Measurements from ENCODE around the gene NPAS4.
A peak's percentile ranks its signal among the peaks of the same experiment; 100 is the strongest.

NPAS4 gene

DNA sequence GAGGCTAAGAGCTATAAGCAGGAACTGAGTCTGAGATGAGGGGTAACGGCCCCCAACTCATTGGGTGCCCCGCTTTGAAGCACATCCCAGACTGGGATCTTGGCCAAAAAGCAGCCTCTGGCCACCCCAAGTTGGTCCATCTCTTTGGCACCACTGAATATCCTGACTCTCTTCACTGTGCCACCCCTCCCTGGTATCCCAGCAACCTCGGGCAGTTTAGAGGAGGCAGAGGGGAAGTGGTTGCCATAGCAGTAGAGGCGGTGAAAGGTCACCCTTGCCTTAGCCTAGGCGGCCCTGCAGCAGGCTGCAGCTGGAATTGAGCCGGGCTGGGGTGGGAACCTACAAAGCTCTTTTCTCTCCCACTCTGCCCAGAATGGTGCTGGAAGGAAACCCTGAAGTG lies 46.9 kb downstream of the NPAS4 start:
- 56% methylated on average over 6 of the region's 6 CpGs for WGBS
- no peak overlapping the region for H4K91ac ChIP-seq (ENCODE audit: low read length)
- H3K9ac ChIP-seq (ENCODE audit: low read length), result peak overlapping the region; percentile 88
- H3K18ac ChIP-seq (ENCODE audit: low read depth in 1 of 2, low read length in 2 of 2), result no peak overlapping the region
- H2BK5ac ChIP-seq (ENCODE audit: low read depth, low read length, poor library complexity, severe bottlenecking), result no peak overlapping the region
- H2AFZ ChIP-seq (ENCODE audit: low read depth, low read length), result no peak overlapping the region
- no peaks in the 10 kb centered on the region for H3K27me3 ChIP-seq (ENCODE audit: control insufficient read depth in 1 of 2, insufficient read depth in 1 of 2, low read length in 2 of 2)
- H2BK12ac ChIP-seq (ENCODE audit: low read length in 2 of 2), result no peak overlapping the region
- no peak overlapping the region for H3K27ac ChIP-seq (ENCODE audit: low read length, poor library complexity, severe bottlenecking)
- no peak overlapping the region for H4K8ac ChIP-seq (ENCODE audit: low read length)
- H2BK120ac ChIP-seq (ENCODE audit: low read depth, low read length), result no peak overlapping the region
- H3K9me3 ChIP-seq (ENCODE audit: control insufficient read depth, low read length), result no peaks in the 10 kb centered on the region
- no peak overlapping the region for H3K23ac ChIP-seq (ENCODE audit: low read length in 2 of 2)
- no peak overlapping the region for H3K4me2 ChIP-seq (ENCODE audit: low read length, poor library complexity, severe bottlenecking)
- H2BK15ac ChIP-seq (ENCODE audit: low read depth, poor library complexity, severe bottlenecking), result no peak overlapping the region
- H3K36me3 ChIP-seq (ENCODE audit: control insufficient read depth in 1 of 2, insufficient read depth in 2 of 2, low read depth in 1 of 2, low read length in 2 of 2), result peaks cover 8 to 24% of the 10 kb centered on the region in 2 experiments
- H2AK5ac ChIP-seq (ENCODE audit: low read length, severe bottlenecking), result no peak overlapping the region
- no peak for DNase-seq
- H3K4me1 ChIP-seq (ENCODE audit: control insufficient read depth, insufficient read depth, low read depth, low read length), result peaks cover 14% of the 10 kb centered on the region
- peak overlapping the region in 1 of 2 experiments; percentile 89 for H3K4me3 ChIP-seq (ENCODE audit: insufficient read depth in 1 of 2, low read depth in 1 of 2, low read length in 2 of 2)
- H3K14ac ChIP-seq (ENCODE audit: low read length in 2 of 2), result no peak overlapping the region
- no peak overlapping the region for H3K4ac ChIP-seq (ENCODE audit: low read depth in 1 of 2, low read length in 2 of 2)
- H3K79me1 ChIP-seq (replicated peaks; ENCODE audit: low read length, poor library complexity, severe bottlenecking), result peaks cover 6% of the 10 kb centered on the region

DNA sequence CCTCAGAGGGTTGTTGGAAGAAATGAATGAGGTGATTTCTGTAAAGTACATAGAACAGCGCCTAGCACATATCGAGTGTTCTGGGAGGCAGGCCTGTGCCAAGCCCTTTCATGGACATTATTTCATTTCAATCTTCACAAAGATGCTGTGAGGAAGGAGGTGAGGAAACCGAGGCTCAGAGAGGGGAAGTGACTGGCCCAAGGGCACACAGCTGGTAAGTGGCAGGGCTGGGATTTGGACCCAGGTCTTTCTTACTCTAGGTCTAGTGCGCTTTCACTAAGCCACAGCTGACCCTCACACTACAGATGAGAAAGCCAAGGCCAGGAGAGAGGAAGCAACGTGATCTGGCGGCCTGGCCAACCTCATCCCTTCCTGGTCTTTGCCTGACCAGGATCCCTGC lies 47.9 kb downstream of the NPAS4 start:
- H3K27me3 ChIP-seq (ENCODE audit: control insufficient read depth in 1 of 2, insufficient read depth in 1 of 2, low read length in 2 of 2), result no peaks in the 10 kb centered on the region
- H3K9ac ChIP-seq (ENCODE audit: low read length), result no peak overlapping the region
- no peak overlapping the region for H2BK5ac ChIP-seq (ENCODE audit: low read depth, low read length, poor library complexity, severe bottlenecking)
- no peak overlapping the region for H2AFZ ChIP-seq (ENCODE audit: low read depth, low read length)
- 94% methylated on average over 6 of the region's 6 CpGs for WGBS
- H3K4ac ChIP-seq (ENCODE audit: low read depth in 1 of 2, low read length in 2 of 2), result no peak overlapping the region
- DNase-seq, result no peak
- no peak overlapping the region for H2BK12ac ChIP-seq (ENCODE audit: low read length in 2 of 2)
- peaks cover 17 to 32% of the 10 kb centered on the region in 2 experiments for H3K36me3 ChIP-seq (ENCODE audit: control insufficient read depth in 1 of 2, insufficient read depth in 2 of 2, low read depth in 1 of 2, low read length in 2 of 2)
- no peak overlapping the region for H4K8ac ChIP-seq (ENCODE audit: low read length)
- no peak overlapping the region for H3K23ac ChIP-seq (ENCODE audit: low read length in 2 of 2)
- H3K14ac ChIP-seq (ENCODE audit: low read length in 2 of 2), result no peak overlapping the region
- H3K27ac ChIP-seq (ENCODE audit: low read length, poor library complexity, severe bottlenecking), result no peak overlapping the region
- no peak overlapping the region for H2AK5ac ChIP-seq (ENCODE audit: low read length, severe bottlenecking)
- H2BK15ac ChIP-seq (ENCODE audit: low read depth, poor library complexity, severe bottlenecking), result no peak overlapping the region
- H3K4me2 ChIP-seq (ENCODE audit: low read length, poor library complexity, severe bottlenecking), result no peak overlapping the region
- no peaks in the 10 kb centered on the region for H3K9me3 ChIP-seq (ENCODE audit: control insufficient read depth, low read length)
- H3K18ac ChIP-seq (ENCODE audit: low read depth in 1 of 2, low read length in 2 of 2), result no peak overlapping the region
- H4K91ac ChIP-seq (ENCODE audit: low read length), result no peak overlapping the region
- H3K4me1 ChIP-seq (ENCODE audit: control insufficient read depth, insufficient read depth, low read depth, low read length), result peaks cover 14% of the 10 kb centered on the region
- H3K79me1 ChIP-seq (replicated peaks; ENCODE audit: low read length, poor library complexity, severe bottlenecking), result peaks cover 6% of the 10 kb centered on the region
- no peak overlapping the region for H2BK120ac ChIP-seq (ENCODE audit: low read depth, low read length)
- no peak overlapping the region for H3K4me3 ChIP-seq (ENCODE audit: insufficient read depth in 1 of 2, low read depth in 1 of 2, low read length in 2 of 2)

DNA sequence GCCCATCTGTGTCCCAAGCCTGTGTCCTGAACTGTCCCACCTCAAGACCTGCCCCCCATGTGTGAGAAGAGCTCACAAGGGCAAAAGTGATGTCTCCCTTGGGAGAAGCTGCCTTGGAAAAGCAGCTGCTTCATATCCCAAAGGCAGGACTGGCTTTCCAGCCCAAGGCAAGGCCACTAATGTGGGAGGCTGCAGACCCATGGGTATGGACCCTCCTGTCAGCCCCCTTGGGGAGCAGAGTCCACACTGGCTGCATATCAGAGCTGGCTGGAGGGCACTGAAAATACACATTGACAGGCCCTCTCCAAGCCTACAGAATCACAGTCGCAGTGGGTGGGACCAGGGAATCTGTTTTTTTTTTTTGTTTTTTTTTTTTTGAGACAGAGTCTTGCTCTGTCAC lies 48.6 kb downstream of the NPAS4 start:
- H2BK120ac ChIP-seq (ENCODE audit: low read depth, low read length), result no peak overlapping the region
- 100% methylated on average over 1 of the region's 1 CpG for WGBS
- no peak overlapping the region for H3K23ac ChIP-seq (ENCODE audit: low read length in 2 of 2)
- no peak overlapping the region for H4K91ac ChIP-seq (ENCODE audit: low read length)
- no peak overlapping the region for H3K4me3 ChIP-seq (ENCODE audit: insufficient read depth in 1 of 2, low read depth in 1 of 2, low read length in 2 of 2)
- no peak overlapping the region for H2BK12ac ChIP-seq (ENCODE audit: low read length in 2 of 2)
- H3K27ac ChIP-seq (ENCODE audit: low read length, poor library complexity, severe bottlenecking), result no peak overlapping the region
- H3K27me3 ChIP-seq (ENCODE audit: control insufficient read depth in 1 of 2, insufficient read depth in 1 of 2, low read length in 2 of 2), result no peaks in the 10 kb centered on the region
- H3K18ac ChIP-seq (ENCODE audit: low read depth in 1 of 2, low read length in 2 of 2), result no peak overlapping the region
- no peak overlapping the region for H2AFZ ChIP-seq (ENCODE audit: low read depth, low read length)
- H2AK5ac ChIP-seq (ENCODE audit: low read length, severe bottlenecking), result no peak overlapping the region
- no peak overlapping the region for H3K4me2 ChIP-seq (ENCODE audit: low read length, poor library complexity, severe bottlenecking)
- no peak overlapping the region for H2BK5ac ChIP-seq (ENCODE audit: low read depth, low read length, poor library complexity, severe bottlenecking)
- no peak overlapping the region for H2BK15ac ChIP-seq (ENCODE audit: low read depth, poor library complexity, severe bottlenecking)
- no peak overlapping the region for H3K14ac ChIP-seq (ENCODE audit: low read length in 2 of 2)
- peaks cover 23 to 40% of the 10 kb centered on the region in 2 experiments for H3K36me3 ChIP-seq (ENCODE audit: control insufficient read depth in 1 of 2, insufficient read depth in 2 of 2, low read depth in 1 of 2, low read length in 2 of 2)
- H3K4me1 ChIP-seq (ENCODE audit: control insufficient read depth, insufficient read depth, low read depth, low read length), result peaks cover 14% of the 10 kb centered on the region
- H3K4ac ChIP-seq (ENCODE audit: low read depth in 1 of 2, low read length in 2 of 2), result no peak overlapping the region
- no peak overlapping the region for H4K8ac ChIP-seq (ENCODE audit: low read length)
- H3K9ac ChIP-seq (ENCODE audit: low read length), result no peak overlapping the region
- H3K79me1 ChIP-seq (replicated peaks; ENCODE audit: low read length, poor library complexity, severe bottlenecking), result peaks cover 6% of the 10 kb centered on the region
- DNase-seq, result no peak
- H3K9me3 ChIP-seq (ENCODE audit: control insufficient read depth, low read length), result no peaks in the 10 kb centered on the region

DNA sequence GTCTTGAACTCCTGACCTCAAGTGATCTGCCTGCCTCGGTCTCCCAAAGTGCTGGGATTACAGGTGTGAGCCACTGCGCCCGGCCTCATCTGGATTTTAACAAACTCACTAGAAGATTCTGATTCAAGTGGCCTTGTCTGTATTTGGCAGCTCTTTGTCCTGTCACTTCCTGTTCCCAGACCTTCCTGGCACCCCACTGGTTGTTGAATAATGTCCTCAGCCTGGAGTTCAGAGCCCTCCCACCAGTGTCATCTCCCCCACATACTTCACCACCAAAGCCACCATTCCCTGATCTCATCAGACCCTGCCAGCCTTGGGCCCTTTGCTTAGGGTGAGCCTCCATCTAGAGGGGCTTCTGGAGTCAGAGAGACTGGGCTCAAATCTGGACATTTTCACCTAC lies 49.2 kb downstream of the NPAS4 start:
- peaks cover 6% of the 10 kb centered on the region for H3K79me1 ChIP-seq (replicated peaks; ENCODE audit: low read length, poor library complexity, severe bottlenecking)
- no peak overlapping the region for H2BK15ac ChIP-seq (ENCODE audit: low read depth, poor library complexity, severe bottlenecking)
- H2AFZ ChIP-seq (ENCODE audit: low read depth, low read length), result no peak overlapping the region
- no peak overlapping the region for H3K23ac ChIP-seq (ENCODE audit: low read length in 2 of 2)
- H3K4ac ChIP-seq (ENCODE audit: low read depth in 1 of 2, low read length in 2 of 2), result no peak overlapping the region
- no peak overlapping the region for H3K9ac ChIP-seq (ENCODE audit: low read length)
- 93% methylated on average over 3 of the region's 3 CpGs for WGBS
- H2BK12ac ChIP-seq (ENCODE audit: low read length in 2 of 2), result no peak overlapping the region
- no peaks in the 10 kb centered on the region for H3K9me3 ChIP-seq (ENCODE audit: control insufficient read depth, low read length)
- no peaks in the 10 kb centered on the region for H3K27me3 ChIP-seq (ENCODE audit: control insufficient read depth in 1 of 2, insufficient read depth in 1 of 2, low read length in 2 of 2)
- H3K14ac ChIP-seq (ENCODE audit: low read length in 2 of 2), result no peak overlapping the region
- peaks cover 23 to 43% of the 10 kb centered on the region in 2 experiments for H3K36me3 ChIP-seq (ENCODE audit: control insufficient read depth in 1 of 2, insufficient read depth in 2 of 2, low read depth in 1 of 2, low read length in 2 of 2)
- H2BK120ac ChIP-seq (ENCODE audit: low read depth, low read length), result no peak overlapping the region
- no peak overlapping the region for H4K8ac ChIP-seq (ENCODE audit: low read length)
- no peak overlapping the region for H3K18ac ChIP-seq (ENCODE audit: low read depth in 1 of 2, low read length in 2 of 2)
- no peak overlapping the region for H3K4me2 ChIP-seq (ENCODE audit: low read length, poor library complexity, severe bottlenecking)
- no peak overlapping the region for H3K27ac ChIP-seq (ENCODE audit: low read length, poor library complexity, severe bottlenecking)
- no peak overlapping the region for H3K4me3 ChIP-seq (ENCODE audit: insufficient read depth in 1 of 2, low read depth in 1 of 2, low read length in 2 of 2)
- no peak overlapping the region for H4K91ac ChIP-seq (ENCODE audit: low read length)
- no peak for DNase-seq
- H2BK5ac ChIP-seq (ENCODE audit: low read depth, low read length, poor library complexity, severe bottlenecking), result no peak overlapping the region
- H2AK5ac ChIP-seq (ENCODE audit: low read length, severe bottlenecking), result no peak overlapping the region
- H3K4me1 ChIP-seq (ENCODE audit: control insufficient read depth, insufficient read depth, low read depth, low read length), result peaks cover 14% of the 10 kb centered on the region
